B cell (primary cell): ENCODE measurements around the gene EBF3. TPM values are rescaled to one million over a fixed set of nuclear protein-coding genes. Genes with fewer than 3 reads are reported as not detected.

Experiments used
- ATAC-seq: fragments of 200-7000 bp; cut with Tn5 transposase; one replicate; pipeline ENCODE4 v1.10.0; 2021; ENCODE audit warnings: low read depth, mild to moderate bottlenecking, moderate number of reproducible peaks, moderate library complexity
- CTCF ChIA-PET: fragments of 350-600 bp; sonication (Branson Sonifier 250); formaldehyde crosslinking; loops from one replicate; lab custom pipeline; 2021; ENCODE audit warnings: antibody characterized with exemption, inconsistent platforms; lab: Charles Lee
- POLR2A ChIA-PET: fragments of 350-600 bp; sonication (Branson Sonifier 250); formaldehyde crosslinking; loops from one replicate; lab custom pipeline; 2021; ENCODE audit warnings: antibody characterized with exemption; lab: Charles Lee
- DNase-seq: peaks from one replicate; pipeline ENCODE4 v3.0.0; 2013
- H2AFZ ChIP-seq: 2 replicates; pipeline ENCODE4 v1.6.1; 2012; ENCODE audit warnings: mild to moderate bottlenecking, low read depth, low read length; ENCODE audit not compliant: insufficient read depth, poor library complexity, severe bottlenecking
- H3K27ac ChIP-seq, 2 donors: 1 replicate in 1 of 2; 2 replicates in 1 of 2; pipeline ENCODE4 v1.5.1; 2012 to 2013; ENCODE audit warnings: low read length in 2 of 2, mild to moderate bottlenecking in 2 of 2, moderate library complexity in 1 of 2
- H3K27me3 ChIP-seq, 4 experiments: fragments of 200-600 bp in 1 of 4; sonication (generic) in 1 of 4; replicated peaks in 1 of 4; 1 replicate in 2 of 4; 2 replicates in 2 of 4; pipeline versions ENCODE4 v1.6.1 to v1.7.0; 2013 to 2016; ENCODE audit warnings: low read length in 3 of 4, mild to moderate bottlenecking in 2 of 4, mixed read lengths in 1 of 4, moderate library complexity in 1 of 4; ENCODE audit not compliant: insufficient read depth in 4 of 4, control insufficient read depth in 3 of 4; ENCODE audit errors: control extremely low read depth in 1 of 4
- H3K36me3 ChIP-seq, 2 experiments: replicated peaks in 1 of 2; 1 replicate in 1 of 2; 2 replicates in 1 of 2; pipeline versions ENCODE4 v1.6.1 to v1.7.1; 2013; ENCODE audit warnings: low read length in 1 of 2; ENCODE audit not compliant: insufficient read depth in 2 of 2, control insufficient read depth in 1 of 2; ENCODE audit errors: control extremely low read depth in 1 of 2, extremely low read depth in 1 of 2
- H3K4me1 ChIP-seq, 2 donors: fragments of 200-600 bp in 1 of 2; sonication (generic) in 1 of 2; 1 replicate in 1 of 2; 2 replicates in 1 of 2; pipeline versions ENCODE4 v1.5.1 to v1.6.1; 2013 to 2017; ENCODE audit warnings: low read length in 2 of 2; ENCODE audit not compliant: control insufficient read depth in 2 of 2, insufficient read depth in 2 of 2
- H3K4me2 ChIP-seq: replicated peaks from 2 replicates; pipeline ENCODE3; 2012; ENCODE audit warnings: mild to moderate bottlenecking, low read depth, low read length; ENCODE audit not compliant: poor library complexity, severe bottlenecking
- H3K4me3 ChIP-seq, 5 experiments: fragments of 200-600 bp in 1 of 5; sonication (generic) in 1 of 5; 1 replicate in 3 of 5; 2 replicates in 2 of 5; pipeline versions ENCODE4 v1.5.1 to v1.7.0; 2011 to 2016; ENCODE audit warnings: low read length in 4 of 5, mild to moderate bottlenecking in 4 of 5, low read depth in 2 of 5, control low read depth in 1 of 5, moderate library complexity in 1 of 5; ENCODE audit not compliant: insufficient read depth in 1 of 5; ENCODE audit errors: control extremely low read depth in 1 of 5, extremely low read depth in 1 of 5
- H3K79me2 ChIP-seq: fragments of 200-600 bp; sonication (generic); one replicate; pipeline ENCODE4 v1.6.0; 2016; ENCODE audit warnings: low read length; ENCODE audit not compliant: control insufficient read depth, insufficient read depth
- H3K9ac ChIP-seq: fragments of 200-600 bp; sonication (generic); 2 replicates; pipeline ENCODE4 v1.6.1; 2017; ENCODE audit warnings: mild to moderate bottlenecking, low read length, moderate library complexity
- H3K9me3 ChIP-seq, 3 donors: one replicate each; pipeline versions ENCODE4 v1.6.1 to v1.7.1; 2013; ENCODE audit warnings: low read length in 2 of 3; ENCODE audit not compliant: control insufficient read depth in 2 of 3, insufficient read depth in 1 of 3; ENCODE audit errors: control extremely low read depth in 1 of 3
- H4K20me1 ChIP-seq: 2 replicates; pipeline ENCODE4 v1.6.0; 2012; ENCODE audit warnings: mild to moderate bottlenecking, low read length; ENCODE audit not compliant: insufficient read depth, control insufficient read depth, poor library complexity, severe bottlenecking
- H3K27ac Mint-ChIP-seq: one replicate; pipeline ENCODE4 v1.8.0; 2021; ENCODE audit warnings: mixed read lengths
- H3K27me3 Mint-ChIP-seq: one replicate; pipeline ENCODE4 v1.8.0; 2021; ENCODE audit warnings: mixed read lengths
- H3K4me1 Mint-ChIP-seq: one replicate; pipeline ENCODE4 v1.8.0; 2021; ENCODE audit warnings: mixed read lengths
- H3K4me3 Mint-ChIP-seq: one replicate; pipeline ENCODE4 v1.8.0; 2021; ENCODE audit warnings: mixed read lengths
- H3K9me3 Mint-ChIP-seq: one replicate; pipeline ENCODE4 v1.8.0; 2022; ENCODE audit warnings: mixed read lengths; ENCODE audit not compliant: insufficient read depth
- EZH2 ChIP-seq: IDR thresholded peaks from 2 replicates; pipeline ENCODE4 v1.6.1; 2012; ENCODE audit warnings: borderline replicate concordance, low read depth, mild to moderate bottlenecking, moderate library complexity, low read length; ENCODE audit not compliant: insufficient read depth, poor library complexity, severe bottlenecking
- WGBS: methylation state at CpG from one replicate; pipeline ENCODE4 v1.1.5; 2013; ENCODE audit warnings: missing lambda C conversion rate; ENCODE audit not compliant: insufficient coverage; 5-methylcytosine and 5-hydroxymethylcytosine counted together
- intact Hi-C: fragments of 100-400 bp; cut with micrococcal nuclease; formaldehyde crosslinking; loops from one replicate; pipeline ENCODE4 v1.10.0; 2022
- polyA plus RNA-seq: library from polyadenylated mRNA; depleted of rRNA; stranded (reverse); fragments of >200 nt; gene quantifications from 2 replicates; pipeline ENCODE4 v1.2.3, GENCODE V29; 2012
- total RNA-seq, 2 donors: library from RNA; stranded (reverse); fragments of 120-200 nt in 1 of 2; gene quantifications; 1 replicate in 1 of 2; 2 replicates in 1 of 2; pipeline versions ENCODE4 v1.2.3 to v1.2.4, GENCODE V29; 2013 to 2022
- TF ChIP-seq, protein P1 (sequence below): fragments of 200-600 bp; IDR thresholded peaks from one replicate; pipeline ENCODE4 v1.8.0; 2022; ENCODE audit warnings: antibody characterized with exemption, mild to moderate bottlenecking

EBF3 gene
- total and polyA plus RNA-seq, 2 donors (not counting 1 experiment from before 2014, with no cell fraction given): not detected

DNA sequence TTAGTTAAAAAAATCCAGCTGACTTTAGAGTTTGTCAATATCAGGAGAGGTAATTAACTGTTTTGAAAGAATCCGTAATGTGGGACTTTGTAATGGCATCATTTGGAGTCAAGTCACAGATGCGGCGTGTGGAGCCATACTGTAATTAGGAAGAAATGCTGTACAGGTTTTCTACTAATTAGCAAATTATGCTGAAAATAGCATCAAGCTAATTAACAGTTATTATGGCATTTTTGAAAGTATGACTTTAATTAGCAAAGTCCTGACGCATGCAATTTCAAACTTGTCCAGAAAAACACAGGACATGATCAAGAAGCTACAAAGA is 68.3 kb downstream of the EBF3 start:
- Mint-ChIP-seq H3K27me3 (no peaks in the 10 kb centered on the region), H3K27ac (no peak overlapping the region), H3K4me1 (no peaks in the 10 kb centered on the region), H3K9me3 (no peaks in the 10 kb centered on the region), H3K4me3 (no peak overlapping the region)
- no peaks in the 10 kb centered on the region for H3K9me3 ChIP-seq
- H3K79me2 ChIP-seq: no peaks in the 10 kb centered on the region
- no peak overlapping the region for H3K4me2 ChIP-seq
- no peak overlapping the region for H2AFZ ChIP-seq
- H3K36me3 ChIP-seq: no peaks in the 10 kb centered on the region
- DNase-seq (no peak), ATAC-seq (no peak)
- H3K4me1 ChIP-seq: no peaks in the 10 kb centered on the region
- no peak overlapping the region for H3K4me3 ChIP-seq
- intact Hi-C loops: no loop called here
- POLR2A ChIA-PET: no interaction called here
- no peaks in the 10 kb centered on the region for H4K20me1 ChIP-seq
- WGBS: 86% methylated on average over 1 of the region's 4 CpGs
- no peak overlapping the region for H3K9ac ChIP-seq
- CTCF ChIA-PET: no interaction called here
- H3K27ac ChIP-seq: no peak overlapping the region
- TF ChIP-seq EZH2: no peak
- TF ChIP-seq, protein P1, sequence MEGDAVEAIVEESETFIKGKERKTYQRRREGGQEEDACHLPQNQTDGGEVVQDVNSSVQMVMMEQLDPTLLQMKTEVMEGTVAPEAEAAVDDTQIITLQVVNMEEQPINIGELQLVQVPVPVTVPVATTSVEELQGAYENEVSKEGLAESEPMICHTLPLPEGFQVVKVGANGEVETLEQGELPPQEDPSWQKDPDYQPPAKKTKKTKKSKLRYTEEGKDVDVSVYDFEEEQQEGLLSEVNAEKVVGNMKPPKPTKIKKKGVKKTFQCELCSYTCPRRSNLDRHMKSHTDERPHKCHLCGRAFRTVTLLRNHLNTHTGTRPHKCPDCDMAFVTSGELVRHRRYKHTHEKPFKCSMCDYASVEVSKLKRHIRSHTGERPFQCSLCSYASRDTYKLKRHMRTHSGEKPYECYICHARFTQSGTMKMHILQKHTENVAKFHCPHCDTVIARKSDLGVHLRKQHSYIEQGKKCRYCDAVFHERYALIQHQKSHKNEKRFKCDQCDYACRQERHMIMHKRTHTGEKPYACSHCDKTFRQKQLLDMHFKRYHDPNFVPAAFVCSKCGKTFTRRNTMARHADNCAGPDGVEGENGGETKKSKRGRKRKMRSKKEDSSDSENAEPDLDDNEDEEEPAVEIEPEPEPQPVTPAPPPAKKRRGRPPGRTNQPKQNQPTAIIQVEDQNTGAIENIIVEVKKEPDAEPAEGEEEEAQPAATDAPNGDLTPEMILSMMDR: no peak
- peaks cover 0 to 3% (median 0%) of the 10 kb centered on the region in 4 experiments for H3K27me3 ChIP-seq

DNA sequence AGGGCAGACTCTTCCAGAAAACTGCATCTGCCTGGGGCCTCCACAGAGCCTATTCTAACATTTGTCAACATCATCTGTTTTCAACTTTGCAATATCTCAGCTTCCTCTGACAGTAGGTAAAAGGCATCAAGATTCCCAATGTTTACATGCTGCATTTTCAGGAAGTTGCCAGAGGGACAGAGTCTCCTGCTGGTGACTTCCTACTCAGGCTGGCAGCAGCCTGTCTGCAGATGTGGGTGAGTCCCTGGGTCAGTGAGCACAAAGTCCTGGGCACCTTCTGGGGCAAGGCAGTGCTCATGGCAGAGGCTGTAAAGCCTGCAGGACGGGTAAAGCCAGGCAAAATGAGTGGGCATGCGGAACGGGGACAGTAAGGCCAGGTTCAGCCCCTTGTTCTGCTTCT is 69.4 kb downstream of the EBF3 start:
- H3K9me3 Mint-ChIP-seq: no peaks in the 10 kb centered on the region
- no peak overlapping the region for H3K4me2 ChIP-seq
- no peak overlapping the region for H3K4me3 ChIP-seq
- H3K9ac ChIP-seq: no peak overlapping the region
- no peak overlapping the region for H2AFZ ChIP-seq
- H3K27ac ChIP-seq: no peak overlapping the region
- ChIA-PET CTCF (no interaction called here), POLR2A (no interaction called here)
- H3K4me1 ChIP-seq: no peaks in the 10 kb centered on the region
- no peak overlapping the region for H3K27ac Mint-ChIP-seq
- no peak for DNase-seq
- TF ChIP-seq, protein P1: no peak
- TF ChIP-seq EZH2: no peak
- H3K27me3 ChIP-seq: peaks cover 0 to 3% (median 0%) of the 10 kb centered on the region in 4 experiments
- H3K9me3 ChIP-seq: no peaks in the 10 kb centered on the region
- 86% methylated on average over 3 of the region's 3 CpGs for WGBS
- no peaks in the 10 kb centered on the region for H3K27me3 Mint-ChIP-seq
- no peaks in the 10 kb centered on the region for H3K79me2 ChIP-seq
- no peaks in the 10 kb centered on the region for H3K4me1 Mint-ChIP-seq
- H4K20me1 ChIP-seq: no peaks in the 10 kb centered on the region
- no peaks in the 10 kb centered on the region for H3K36me3 ChIP-seq
- H3K4me3 Mint-ChIP-seq: no peak overlapping the region
- ATAC-seq: no peak
- intact Hi-C loops: no loop called here
